ENCODE results near the gene KLHDC4. TPM values are rescaled to one million over a fixed set of nuclear protein-coding genes. Genes with fewer than 3 reads are reported as not detected.
"Not testable (repeated sequence)": the region's sequence is repeated elsewhere in the genome, so short reads cannot be mapped to it uniquely, and the experiment has no call there.

KLHDC4 gene
- total RNA-seq = 100 to 1,000 TPM in 1 of 2 donors, 10 to 100 TPM in 1; 71.0 to 188 TPM

- peaks cover 41 to 48% of the 10 kb centered on the region in 2 donors for H3K4me1 Mint-ChIP-seq (ENCODE audit: low read depth in 2 of 2)
- H3K36me3 Mint-ChIP-seq = peaks cover 19% of the 10 kb centered on the region
- DNase-seq (ENCODE audit: low spot score) (peak; percentile 92), ATAC-seq (peak; percentile 84 to 91)
- peak within 1 kb of the TSS; percentile 98 for H3K4me3 Mint-ChIP-seq
- H3K27ac Mint-ChIP-seq = peak within 1 kb of the TSS; percentile 95 to 96
- no peaks in the 10 kb centered on the region for H3K27me3 Mint-ChIP-seq
- no peaks in the 10 kb centered on the region for H3K9me3 Mint-ChIP-seq
These were observed at the start of gene KLHDC4 for GRCh38 chr16:87765776-87766484. TSS of gene KLHDC4 (minus strand) at chr16:87765986. CDS start at chr16:87765890, 96 bp downstream.

GRCh38 chr16:87815567-87815966 is 49.8 kb upstream of the KLHDC4 start:
- Mint-ChIP-seq H3K27ac (no peak overlapping the region), H3K9me3 (no peaks in the 10 kb centered on the region), H3K4me3 (no peak overlapping the region), H3K36me3 (peaks cover 4% of the 10 kb centered on the region), H3K4me1 (ENCODE audit: low read depth in 2 of 2) (peaks cover 0 to 6% of the 10 kb centered on the region in 2 donors), H3K27me3 (peaks cover 0 to 4% of the 10 kb centered on the region in 2 donors)
- ATAC-seq (no peak), DNase-seq (ENCODE audit: low spot score) (no peak)

- H3K9me3 Mint-ChIP-seq = no peaks in the 10 kb centered on the region
- no peak for ATAC-seq
These were observed 46.4 kb upstream of the KLHDC4 start for GRCh38 chr16:87812200-87812656.

GRCh38 chr16:87811454-87811853 is 45.7 kb upstream of the KLHDC4 start:
- H3K4me1 Mint-ChIP-seq (ENCODE audit: low read depth in 2 of 2); H3K4me3 Mint-ChIP-seq; H3K27ac Mint-ChIP-seq; ATAC-seq; H3K36me3 Mint-ChIP-seq; DNase-seq (ENCODE audit: low spot score); H3K9me3 Mint-ChIP-seq: not testable (repeated sequence)
- peaks cover 5 to 15% of the 10 kb centered on the region in 2 donors for H3K27me3 Mint-ChIP-seq

More at GRCh38 chr16:87812200-87812656, 46.4 kb upstream of the KLHDC4 start:
- DNase-seq (ENCODE audit: low spot score) = no peak
- H3K4me3 Mint-ChIP-seq = no peak overlapping the region
- peaks cover 0 to 12% of the 10 kb centered on the region in 2 donors for H3K27me3 Mint-ChIP-seq
- H3K27ac Mint-ChIP-seq = no peak overlapping the region
- peaks cover 0 to 6% of the 10 kb centered on the region in 2 donors for H3K4me1 Mint-ChIP-seq (ENCODE audit: low read depth in 2 of 2)
- H3K36me3 Mint-ChIP-seq = peaks cover 4% of the 10 kb centered on the region

- H3K4me3 Mint-ChIP-seq = no peak overlapping the region
- no peak overlapping the region for H3K27ac Mint-ChIP-seq
- DNase-seq (ENCODE audit: low spot score) = no peak
- no peaks in the 10 kb centered on the region for H3K9me3 Mint-ChIP-seq
- H3K36me3 Mint-ChIP-seq = no peaks in the 10 kb centered on the region
- peaks cover 6 to 15% of the 10 kb centered on the region in 2 donors for H3K27me3 Mint-ChIP-seq
- peaks cover 6 to 9% of the 10 kb centered on the region in 2 donors for H3K4me1 Mint-ChIP-seq (ENCODE audit: low read depth in 2 of 2)
- no peak for ATAC-seq
These were observed 43.5 kb upstream of the KLHDC4 start for GRCh38 chr16:87809150-87809902.

- ATAC-seq (no peak), DNase-seq (ENCODE audit: low spot score) (no peak)
- no peak overlapping the region for H3K4me3 Mint-ChIP-seq
- peaks cover 6 to 9% of the 10 kb centered on the region in 2 donors for H3K4me1 Mint-ChIP-seq (ENCODE audit: low read depth in 2 of 2)
- H3K27me3 Mint-ChIP-seq = peaks cover 6 to 15% of the 10 kb centered on the region in 2 donors
- H3K27ac Mint-ChIP-seq = no peak overlapping the region
- no peaks in the 10 kb centered on the region for H3K9me3 Mint-ChIP-seq
- H3K36me3 Mint-ChIP-seq = no peaks in the 10 kb centered on the region
These were observed 42.3 kb upstream of the KLHDC4 start for GRCh38 chr16:87808108-87808507.

- no peaks in the 10 kb centered on the region for H3K9me3 Mint-ChIP-seq
- H3K27me3 Mint-ChIP-seq = peaks cover 6 to 18% of the 10 kb centered on the region in 2 donors
- peak; percentile 59 to 70 for ATAC-seq
- H3K36me3 Mint-ChIP-seq = no peaks in the 10 kb centered on the region
- DNase-seq (ENCODE audit: low spot score) = no peak
- H3K27ac Mint-ChIP-seq = peak overlapping the region; percentile 73 to 87
- peaks cover 6 to 12% of the 10 kb centered on the region in 2 donors for H3K4me1 Mint-ChIP-seq (ENCODE audit: low read depth in 2 of 2)
- peak overlapping the region; percentile 78 for H3K4me3 Mint-ChIP-seq
These were observed 41.1 kb upstream of the KLHDC4 start for GRCh38 chr16:87806641-87807546.

- peak overlapping the region; percentile 73 to 87 for H3K27ac Mint-ChIP-seq
- peak overlapping the region; percentile 78 for H3K4me3 Mint-ChIP-seq
- no peaks in the 10 kb centered on the region for H3K9me3 Mint-ChIP-seq
- DNase-seq (ENCODE audit: low spot score) (no peak), ATAC-seq (peak in 1 of 2 donors; percentile 39)
- no peaks in the 10 kb centered on the region for H3K36me3 Mint-ChIP-seq
- peaks cover 6 to 16% of the 10 kb centered on the region in 2 donors for H3K27me3 Mint-ChIP-seq
- peaks cover 6 to 11% of the 10 kb centered on the region in 2 donors for H3K4me1 Mint-ChIP-seq (ENCODE audit: low read depth in 2 of 2)
These were observed 40.5 kb upstream of the KLHDC4 start for GRCh38 chr16:87806261-87806640.

GRCh38 chr16:87803385-87803784 is 37.6 kb upstream of the KLHDC4 start:
- ATAC-seq = no peak
- peaks cover 6 to 9% of the 10 kb centered on the region in 2 donors for H3K27me3 Mint-ChIP-seq
- H3K27ac Mint-ChIP-seq = no peak overlapping the region
- no peak overlapping the region for H3K4me3 Mint-ChIP-seq
- no peak for DNase-seq (ENCODE audit: low spot score)
- peaks cover 6 to 9% of the 10 kb centered on the region in 2 donors for H3K4me1 Mint-ChIP-seq (ENCODE audit: low read depth in 2 of 2)
- H3K36me3 Mint-ChIP-seq = no peaks in the 10 kb centered on the region
- H3K9me3 Mint-ChIP-seq = no peaks in the 10 kb centered on the region

GRCh38 chr16:87802670-87803069 is 36.9 kb upstream of the KLHDC4 start:
- DNase-seq (ENCODE audit: low spot score) (no peak), ATAC-seq (no peak)
- Mint-ChIP-seq H3K27me3 (peaks cover 6 to 7% of the 10 kb centered on the region in 2 donors), H3K36me3 (no peaks in the 10 kb centered on the region), H3K4me3 (no peak overlapping the region), H3K9me3 (no peaks in the 10 kb centered on the region), H3K27ac (peak overlapping the region in 1 of 2 donors; percentile 67), H3K4me1 (ENCODE audit: low read depth in 2 of 2) (peaks cover 6 to 9% of the 10 kb centered on the region in 2 donors)

- ATAC-seq (peak in 1 of 2 donors; percentile 18), DNase-seq (ENCODE audit: low spot score) (no peak)
- Mint-ChIP-seq H3K27me3 (peaks cover 4 to 5% of the 10 kb centered on the region in 2 donors), H3K4me1 (ENCODE audit: low read depth in 2 of 2) (peaks cover 4 to 8% of the 10 kb centered on the region in 2 donors), H3K4me3 (no peak overlapping the region), H3K27ac (no peak overlapping the region), H3K36me3 (no peaks in the 10 kb centered on the region), H3K9me3 (no peaks in the 10 kb centered on the region)
These were observed 36.0 kb upstream of the KLHDC4 start for GRCh38 chr16:87801679-87802259.

GRCh38 chr16:87800497-87800896 is 34.7 kb upstream of the KLHDC4 start:
- DNase-seq (ENCODE audit: low spot score) (no peak), ATAC-seq (no peak)
- H3K36me3 Mint-ChIP-seq = no peaks in the 10 kb centered on the region
- peak overlapping the region in 1 of 2 donors; percentile 31 for H3K27ac Mint-ChIP-seq
- no peaks in the 10 kb centered on the region for H3K9me3 Mint-ChIP-seq
- no peak overlapping the region for H3K4me3 Mint-ChIP-seq
- H3K27me3 Mint-ChIP-seq = peaks cover 0 to 3% of the 10 kb centered on the region in 2 donors
- H3K4me1 Mint-ChIP-seq (ENCODE audit: low read depth in 2 of 2) = peaks cover 0 to 3% of the 10 kb centered on the region in 2 donors

GRCh38 chr16:87795336-87795735 is 29.6 kb upstream of the KLHDC4 start:
- no peak overlapping the region for H3K27ac Mint-ChIP-seq
- no peaks in the 10 kb centered on the region for H3K36me3 Mint-ChIP-seq
- no peaks in the 10 kb centered on the region for H3K9me3 Mint-ChIP-seq
- DNase-seq (ENCODE audit: low spot score) (no peak), ATAC-seq (no peak)
- no peak overlapping the region for H3K4me3 Mint-ChIP-seq
- no peaks in the 10 kb centered on the region for H3K27me3 Mint-ChIP-seq
- H3K4me1 Mint-ChIP-seq (ENCODE audit: low read depth in 2 of 2) = no peaks in the 10 kb centered on the region
